Osteoblast (primary cell): ENCODE results near the gene PLEKHG3. TPM values are rescaled to one million over a fixed set of nuclear protein-coding genes. Genes with fewer than 3 reads are reported as not detected.

Experiments used
- DNase-seq: peaks from one replicate; pipeline ENCODE4 v3.0.0; 2011; ENCODE audit warnings: low spot score, mixed read lengths; ENCODE audit not compliant: insufficient read length; ENCODE audit errors: missing footprints
- H2AFZ ChIP-seq: 2 replicates; pipeline ENCODE4 v1.6.0; 2011; ENCODE audit warnings: mild to moderate bottlenecking, low read length
- H3K27ac ChIP-seq: 2 replicates; pipeline ENCODE4 v1.5.1; 2011; ENCODE audit warnings: mild to moderate bottlenecking, low read depth, low read length, moderate library complexity
- H3K27me3 ChIP-seq: 2 replicates; pipeline ENCODE4 v1.6.0; 2012; ENCODE audit warnings: mild to moderate bottlenecking, control low read depth, inconsistent platforms, low read length, moderate library complexity; ENCODE audit not compliant: insufficient read depth
- H3K36me3 ChIP-seq: 2 replicates; pipeline ENCODE4 v1.5.1; 2011; ENCODE audit warnings: mild to moderate bottlenecking, low read length, control low read depth, moderate library complexity; ENCODE audit not compliant: insufficient read depth
- H3K4me1 ChIP-seq: 2 replicates; pipeline ENCODE4 v1.5.1; 2011; ENCODE audit warnings: mild to moderate bottlenecking, low read length, control low read depth, moderate library complexity; ENCODE audit not compliant: insufficient read depth
- H3K4me2 ChIP-seq: 2 replicates; pipeline ENCODE4 v1.6.0; 2011; ENCODE audit warnings: mild to moderate bottlenecking, low read length; ENCODE audit not compliant: insufficient read depth
- H3K4me3 ChIP-seq: fragments of 200-600 bp; sonication (generic); 3 replicates; pipeline ENCODE4 v1.5.1; 2012; ENCODE audit warnings: mild to moderate bottlenecking, low read length, inconsistent platforms; ENCODE audit not compliant: insufficient read depth
- H3K79me2 ChIP-seq: 2 replicates; pipeline ENCODE4 v1.6.0; 2012; ENCODE audit warnings: mild to moderate bottlenecking, low read length, control low read depth, inconsistent platforms; ENCODE audit not compliant: insufficient read depth
- H3K9me3 ChIP-seq: 2 replicates; pipeline ENCODE4 v1.5.1; 2011; ENCODE audit warnings: low read depth, low read length, control low read depth
- H4K20me1 ChIP-seq: 2 replicates; pipeline ENCODE4 v1.6.0; 2012; ENCODE audit warnings: mild to moderate bottlenecking, low read length, control low read depth; ENCODE audit not compliant: insufficient read depth
- CTCF ChIP-seq: IDR thresholded peaks from 2 replicates; pipeline ENCODE4 v1.5.1; 2011; ENCODE audit warnings: mild to moderate bottlenecking, low read depth, low read length, moderate library complexity; ENCODE audit errors: extremely low read depth
- total RNA-seq: library from RNA; depleted of rRNA; stranded (reverse); fragments of >200 nt; gene quantifications from 2 replicates; pipeline ENCODE4 v1.2.3, GENCODE V29; 2012

Gene PLEKHG3
- total RNA-seq, 1 donor: 5.4 TPM

GRCh38 chr14:64784006-64784405, 79.8 kb downstream of the PLEKHG3 start:
- peaks cover 6% of the 10 kb centered on the region for H3K4me1 ChIP-seq
- H2AFZ ChIP-seq: no peak overlapping the region
- H3K79me2 ChIP-seq: no peaks in the 10 kb centered on the region
- H3K27ac ChIP-seq: no peak overlapping the region
- DNase-seq: no peak
- H4K20me1 ChIP-seq: no peaks in the 10 kb centered on the region
- H3K27me3 ChIP-seq: peaks cover 17% of the 10 kb centered on the region
- H3K36me3 ChIP-seq: no peaks in the 10 kb centered on the region
- no peaks in the 10 kb centered on the region for H3K9me3 ChIP-seq
- no peak overlapping the region for H3K4me2 ChIP-seq
- H3K4me3 ChIP-seq: no peak overlapping the region
- no peak for TF ChIP-seq CTCF

GRCh38 chr14:64786296-64787149, 82.3 kb downstream of the PLEKHG3 start:
- H3K79me2 ChIP-seq: no peaks in the 10 kb centered on the region
- TF ChIP-seq CTCF: no peak
- no peak for DNase-seq
- peaks cover 7% of the 10 kb centered on the region for H3K4me1 ChIP-seq
- H3K4me3 ChIP-seq: no peak overlapping the region
- peaks cover 14% of the 10 kb centered on the region for H3K27me3 ChIP-seq
- no peak overlapping the region for H2AFZ ChIP-seq
- no peaks in the 10 kb centered on the region for H3K36me3 ChIP-seq
- H4K20me1 ChIP-seq: no peaks in the 10 kb centered on the region
- H3K4me2 ChIP-seq: no peak overlapping the region
- no peaks in the 10 kb centered on the region for H3K9me3 ChIP-seq
- no peak overlapping the region for H3K27ac ChIP-seq

- no peaks in the 10 kb centered on the region for H3K79me2 ChIP-seq
- no peak overlapping the region for H2AFZ ChIP-seq
- H3K27ac ChIP-seq: no peak overlapping the region
- H3K27me3 ChIP-seq: peaks cover 9% of the 10 kb centered on the region
- H3K4me1 ChIP-seq: peaks cover 7% of the 10 kb centered on the region
- H4K20me1 ChIP-seq: no peaks in the 10 kb centered on the region
- H3K36me3 ChIP-seq: no peaks in the 10 kb centered on the region
- no peak for TF ChIP-seq CTCF
- no peak overlapping the region for H3K4me2 ChIP-seq
- DNase-seq: no peak
- no peak overlapping the region for H3K4me3 ChIP-seq
- no peaks in the 10 kb centered on the region for H3K9me3 ChIP-seq
Measured at GRCh38 chr14:64787619-64788018, 83.4 kb downstream of the PLEKHG3 start.

GRCh38 chr14:64788706-64789105, 84.5 kb downstream of the PLEKHG3 start:
- Histone ChIP-seq H3K4me2 (no peak overlapping the region), H3K27ac (no peak overlapping the region), H3K9me3 (no peaks in the 10 kb centered on the region), H3K27me3 (peaks cover 4% of the 10 kb centered on the region), H3K4me3 (no peak overlapping the region), H3K4me1 (peaks cover 7% of the 10 kb centered on the region), H3K79me2 (no peaks in the 10 kb centered on the region), H2AFZ (no peak overlapping the region), H4K20me1 (no peaks in the 10 kb centered on the region), H3K36me3 (no peaks in the 10 kb centered on the region)
- TF ChIP-seq CTCF: no peak
- DNase-seq: peak; percentile 95
